Thymus (tissue), 14 donors: ENCODE results near the gene RPP21. TPM values are rescaled to one million over a fixed set of nuclear protein-coding genes. Genes with fewer than 3 reads are reported as not detected.

ENCODE experiments used
- DNase-seq, 9 donors: peaks; one replicate each; pipeline ENCODE4 v3.0.0-alpha.2; 2013; ENCODE audit warnings: low spot score in 9 of 9, low read depth in 6 of 9, missing footprints in 1 of 9
- H3K27ac ChIP-seq, 2 donors: one replicate each; pipeline ENCODE4 v1.5.1; 2013; ENCODE audit warnings: control low read depth in 1 of 2, low read depth in 1 of 2, low read length in 1 of 2, mild to moderate bottlenecking in 1 of 2, moderate library complexity in 1 of 2
- H3K27me3 ChIP-seq, 2 donors: one replicate each; pipeline ENCODE4 v1.5.1; 2013; ENCODE audit warnings: low read length in 1 of 2; ENCODE audit not compliant: control insufficient read depth in 2 of 2, insufficient read depth in 1 of 2
- H3K36me3 ChIP-seq, 2 donors: one replicate each; pipeline ENCODE4 v1.5.1; 2013; ENCODE audit warnings: low read length in 1 of 2, mild to moderate bottlenecking in 1 of 2, moderate library complexity in 1 of 2; ENCODE audit not compliant: control insufficient read depth in 2 of 2, insufficient read depth in 2 of 2
- H3K4me1 ChIP-seq, 2 donors: one replicate each; pipeline ENCODE4 v1.5.1; 2013; ENCODE audit warnings: low read length in 2 of 2; ENCODE audit not compliant: control insufficient read depth in 2 of 2, insufficient read depth in 2 of 2
- H3K4me3 ChIP-seq, 2 donors: one replicate each; pipeline ENCODE4 v1.5.1; 2013; ENCODE audit warnings: low read length in 2 of 2, control low read depth in 1 of 2, mild to moderate bottlenecking in 1 of 2
- H3K9me3 ChIP-seq, 2 donors: one replicate each; pipeline ENCODE4 v1.5.1; 2013; ENCODE audit warnings: low read length in 1 of 2, mild to moderate bottlenecking in 1 of 2; ENCODE audit not compliant: control insufficient read depth in 2 of 2, insufficient read depth in 1 of 2
- WGBS: extraction: QIAGEN DNeasy Blood & Tissue Kit; methylation state at CpG from one replicate; pipeline ENCODE4 v1.1.7; 2013; 5-methylcytosine and 5-hydroxymethylcytosine counted together
- long read RNA-seq, 10 donors: transcript quantifications; one replicate each; lab custom pipeline, GENCODE V29; 2026
- polyA plus RNA-seq: library from polyadenylated mRNA; stranded (reverse); fragments of 200-250 nt; gene quantifications from one replicate; pipeline ENCODE4 v1.2.3, GENCODE V29; 2013
- total RNA-seq: library from RNA; stranded (reverse); fragments of 120-200 nt; gene quantifications from one replicate; pipeline ENCODE4 v1.2.4, GENCODE V29; 2013
- donor health status: healthy.

Gene RPP21
- 35.4 TPM for total RNA-seq
- polyA plus RNA-seq, result 76.2 TPM
- long read RNA-seq, donor 1, partial matches to known transcripts, result 0 of 2 reads
- long read RNA-seq, donor 1, other reads (novel, unspliced or antisense), result 0 of 2 reads
- long read RNA-seq, donor 2, result 0 reads
- long read RNA-seq, donor 3, transcript RPP21-221 (4 exons, 594 nt), result minor isoform, 13 of 49 reads
- long read RNA-seq, donor 3, transcript RPP21-224 (5 exons, 525 nt), result major isoform, 29 of 49 reads
- long read RNA-seq, donor 3, partial matches to known transcripts, result 0 of 49 reads
- long read RNA-seq, donor 3, other reads (novel, unspliced or antisense), result 0 of 49 reads
- long read RNA-seq, donor 4, transcript RPP21-221 (4 exons, 594 nt), result minor isoform, 5 of 23 reads
- long read RNA-seq, donor 4, transcript RPP21-224 (5 exons, 525 nt), result major isoform, 11 of 23 reads
- long read RNA-seq, donor 4, partial matches to known transcripts, result 6 of 23 reads
- long read RNA-seq, donor 4, other reads (novel, unspliced or antisense), result 0 of 23 reads
- long read RNA-seq, donor 5, transcript RPP21-224 (5 exons, 525 nt), result major isoform, 34 of 55 reads
- long read RNA-seq, donor 5, transcript RPP21-221 (4 exons, 594 nt), result minor isoform, 17 of 55 reads
- long read RNA-seq, donor 5, partial matches to known transcripts, result 0 of 55 reads
- long read RNA-seq, donor 5, other reads (novel, unspliced or antisense), result 0 of 55 reads
- long read RNA-seq, donor 6, transcript RPP21-221 (4 exons, 594 nt), result minor isoform, 5 of 19 reads
- long read RNA-seq, donor 6, transcript RPP21-224 (5 exons, 525 nt), result major isoform, 12 of 19 reads
- long read RNA-seq, donor 6, partial matches to known transcripts, result 0 of 19 reads
- long read RNA-seq, donor 6, other reads (novel, unspliced or antisense), result 0 of 19 reads
- long read RNA-seq, donor 7, transcript RPP21-221 (4 exons, 594 nt), result minor isoform, 8 of 25 reads
- long read RNA-seq, donor 7, transcript RPP21-224 (5 exons, 525 nt), result major isoform, 16 of 25 reads
- long read RNA-seq, donor 7, partial matches to known transcripts, result 0 of 25 reads
- long read RNA-seq, donor 7, other reads (novel, unspliced or antisense), result 0 of 25 reads
- long read RNA-seq, donor 8, transcript RPP21-224 (5 exons, 525 nt), result major isoform, 5 of 9 reads
- long read RNA-seq, donor 8, partial matches to known transcripts, result 0 of 9 reads
- long read RNA-seq, donor 8, other reads (novel, unspliced or antisense), result 0 of 9 reads
- long read RNA-seq, donor 9, transcript RPP21-224 (5 exons, 525 nt), result major isoform, 9 of 11 reads
- long read RNA-seq, donor 9, partial matches to known transcripts, result 0 of 11 reads
- long read RNA-seq, donor 9, other reads (novel, unspliced or antisense), result 0 of 11 reads
- long read RNA-seq, donor 10, transcript RPP21-224 (5 exons, 525 nt), result minor isoform, 7 of 17 reads
- long read RNA-seq, donor 10, transcript RPP21-221 (4 exons, 594 nt), result major isoform, 9 of 17 reads
- long read RNA-seq, donor 10, partial matches to known transcripts, result 0 of 17 reads
- long read RNA-seq, donor 10, other reads (novel, unspliced or antisense), result 0 of 17 reads

DNA sequence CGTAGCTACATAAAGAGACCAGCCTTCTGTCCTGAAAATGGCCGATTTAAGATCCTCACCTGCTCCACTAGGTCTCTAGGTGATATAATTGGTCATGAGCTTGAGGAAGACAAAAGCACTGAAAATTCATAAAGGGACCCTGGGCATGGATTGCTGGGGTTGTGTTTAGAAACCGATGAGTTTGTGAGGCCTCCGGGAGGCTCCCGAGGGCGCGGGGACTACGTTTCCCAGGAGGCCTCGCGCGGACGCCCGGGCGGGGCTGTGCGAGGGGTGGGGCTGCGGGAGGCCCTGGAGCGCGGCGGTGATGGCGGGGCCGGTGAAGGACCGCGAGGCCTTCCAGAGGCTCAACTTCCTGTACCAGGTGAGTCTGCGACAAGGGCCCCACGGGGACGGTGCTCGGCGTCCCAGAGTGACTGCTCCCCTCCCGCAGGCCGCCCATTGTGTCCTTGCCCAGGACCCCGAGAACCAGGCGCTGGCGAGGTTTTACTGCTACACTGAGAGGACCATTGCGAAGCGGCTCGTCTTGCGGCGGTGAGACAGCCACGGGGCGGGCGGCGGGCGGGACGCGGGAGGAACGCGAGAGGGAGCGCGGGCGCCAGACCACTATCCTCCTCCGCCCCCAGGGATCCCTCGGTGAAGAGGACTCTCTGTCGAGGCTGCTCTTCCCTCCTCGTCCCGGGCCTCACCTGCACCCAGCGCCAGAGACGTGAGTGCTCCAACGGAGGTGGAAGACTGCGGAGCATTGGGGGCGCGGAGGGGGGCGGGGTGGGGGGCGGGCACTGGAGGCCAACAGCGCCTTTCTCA is at the start of gene RPP21:
Gene RPP21, plus strand, starts transcription at position 289 of the 804 bp plus-strand sequence. Its CDS starts 16 bp downstream, at position 305.
- peak within 1 kb of the TSS; percentile 80 to 98 for H3K27ac ChIP-seq
- no peaks in the 10 kb centered on the region for H3K9me3 ChIP-seq
- H3K36me3 ChIP-seq, result peaks cover 22 to 23% of the 10 kb centered on the region in 2 donors
- WGBS, result 4% methylated on average over 64 of the region's 64 CpGs
- H3K27me3 ChIP-seq, result no peaks in the 10 kb centered on the region
- peaks cover 5% of the 10 kb centered on the region in 2 donors for H3K4me1 ChIP-seq
- H3K4me3 ChIP-seq, result peak within 1 kb of the TSS; percentile 92 to 93
- DNase-seq, result peak; percentile 47 to 90 (median 77)

DNA sequence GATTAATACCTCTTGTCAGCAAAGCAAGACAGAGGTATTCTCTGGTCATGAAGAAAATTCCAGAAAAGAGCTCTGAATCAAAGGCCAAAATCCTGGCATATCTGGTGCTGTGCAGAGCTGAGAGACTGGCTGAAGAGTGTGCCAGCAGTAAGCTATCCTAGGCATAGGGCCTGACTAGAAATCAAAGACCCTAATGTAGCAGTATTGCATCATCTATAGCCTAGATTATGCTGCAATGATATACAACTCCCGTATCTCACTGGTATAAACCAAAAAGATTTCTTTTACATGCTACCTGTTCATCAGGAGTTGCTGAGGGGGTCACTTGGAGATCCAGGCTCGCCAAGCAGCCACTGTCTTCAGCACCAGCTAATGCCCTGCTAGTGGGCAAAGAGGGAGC is 49.1 kb upstream of the RPP21 start:
- H3K36me3 ChIP-seq, result peaks cover 29 to 44% of the 10 kb centered on the region in 2 donors
- H3K27me3 ChIP-seq, result no peaks in the 10 kb centered on the region
- no peaks in the 10 kb centered on the region for H3K4me1 ChIP-seq
- no peak overlapping the region for H3K4me3 ChIP-seq
- no peak overlapping the region for H3K27ac ChIP-seq
- no peaks in the 10 kb centered on the region for H3K9me3 ChIP-seq
- DNase-seq, result no peak
- whole genome bisulfite sequencing, result over 99% methylated on average over 2 of the region's 2 CpGs

DNA sequence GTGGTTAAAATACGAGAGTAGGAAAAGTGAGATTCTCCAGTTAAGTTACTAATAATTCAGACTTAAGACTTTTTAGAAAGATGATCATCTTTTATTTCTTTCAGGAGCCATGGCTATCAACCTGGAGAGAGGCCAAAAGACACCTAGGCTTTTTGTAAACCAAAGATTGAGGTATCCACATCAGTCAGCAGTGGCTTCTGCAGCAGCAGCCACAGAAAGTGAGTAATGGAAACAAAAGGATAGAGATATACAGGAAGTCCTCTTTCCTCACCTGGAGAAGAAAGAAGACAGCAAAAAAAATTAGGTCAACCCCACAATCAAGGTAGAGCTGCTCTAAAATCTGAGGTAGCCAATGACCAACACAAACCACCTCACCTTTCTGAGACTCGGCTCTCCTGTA is 41.0 kb upstream of the RPP21 start:
- Histone ChIP-seq H3K27ac (no peak overlapping the region), H3K36me3 (peaks cover 10 to 13% of the 10 kb centered on the region in 2 donors), H3K9me3 (no peaks in the 10 kb centered on the region), H3K4me1 (peaks cover 6 to 8% of the 10 kb centered on the region in 2 donors), H3K4me3 (no peak overlapping the region), H3K27me3 (no peaks in the 10 kb centered on the region)
- peak in 1 of 9 donors; percentile 16 for DNase-seq
- 93% methylated on average over 2 of the region's 2 CpGs for WGBS

DNA sequence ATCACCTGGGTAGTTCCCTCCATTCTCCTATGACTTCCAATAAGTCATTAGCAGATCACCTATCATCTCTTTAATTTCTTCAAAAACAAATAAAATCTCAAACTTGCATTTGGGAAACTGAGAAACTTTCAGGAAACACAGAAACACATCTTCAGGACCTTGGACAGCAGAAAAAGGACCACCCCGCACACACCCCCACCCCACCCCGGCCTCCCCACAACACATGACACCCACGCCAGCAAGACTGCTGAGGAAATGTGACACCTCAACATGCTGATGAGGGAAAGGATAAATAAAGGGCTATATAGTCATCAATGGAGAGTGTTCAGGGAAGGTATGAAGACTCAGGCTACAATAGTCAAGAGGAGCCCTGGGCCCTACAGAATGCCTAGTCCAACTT is 33.9 kb upstream of the RPP21 start:
- peak in 4 of 9 donors; percentile 7 to 49 (median 20) for DNase-seq
- Histone ChIP-seq H3K4me3 (no peak overlapping the region), H3K4me1 (no peaks in the 10 kb centered on the region), H3K9me3 (no peaks in the 10 kb centered on the region), H3K27ac (no peak overlapping the region), H3K27me3 (no peaks in the 10 kb centered on the region), H3K36me3 (peaks cover 8 to 35% of the 10 kb centered on the region in 2 donors)
- WGBS, result 85% methylated on average over 3 of the region's 3 CpGs

DNA sequence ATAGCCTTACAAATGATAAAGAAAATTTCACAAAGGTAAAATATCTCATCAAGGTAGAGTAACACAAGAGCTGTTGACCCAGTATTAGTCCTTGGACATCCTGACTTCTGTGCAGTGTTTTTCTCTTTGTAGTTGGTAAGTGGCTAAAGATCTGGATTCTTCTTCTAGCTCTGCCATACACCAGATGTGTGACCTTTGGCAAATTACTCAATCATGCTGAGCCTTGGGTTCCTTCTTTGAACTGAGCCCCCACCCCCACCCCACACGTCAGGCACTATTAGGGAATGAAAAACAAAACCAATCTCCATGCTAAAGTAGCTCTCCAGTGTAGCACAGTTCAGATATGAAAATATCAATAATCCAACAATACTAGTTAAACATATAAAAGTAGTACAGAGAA is 33.3 kb upstream of the RPP21 start:
- DNase-seq, result no peak
- Histone ChIP-seq H3K4me3 (no peak overlapping the region), H3K4me1 (no peaks in the 10 kb centered on the region), H3K27ac (no peak overlapping the region), H3K27me3 (no peaks in the 10 kb centered on the region), H3K36me3 (peaks cover 7 to 41% of the 10 kb centered on the region in 2 donors), H3K9me3 (no peaks in the 10 kb centered on the region)
- 100% methylated on average over 1 of the region's 1 CpG for WGBS

DNA sequence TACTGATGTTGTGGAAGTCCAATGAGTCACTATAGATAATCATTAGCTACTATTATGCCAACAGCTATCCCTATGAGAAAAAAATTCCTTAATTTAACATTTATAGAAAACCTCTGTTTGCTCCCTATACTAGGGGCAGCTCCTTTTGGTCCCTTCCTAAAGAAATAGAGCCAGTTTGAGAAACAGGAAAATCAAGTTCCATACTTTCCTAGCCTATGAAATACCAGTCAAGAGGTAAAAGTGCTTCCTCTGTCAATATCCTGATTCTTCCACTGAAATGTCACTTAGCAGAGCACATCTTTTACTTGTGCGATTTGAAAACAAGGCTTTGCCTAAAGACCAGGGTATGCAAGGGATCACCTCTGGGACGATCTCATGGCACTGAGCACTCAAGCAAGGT is 32.7 kb upstream of the RPP21 start:
- no peak for DNase-seq
- Histone ChIP-seq H3K36me3 (peaks cover 7 to 42% of the 10 kb centered on the region in 2 donors), H3K4me1 (no peaks in the 10 kb centered on the region), H3K27ac (no peak overlapping the region), H3K9me3 (no peaks in the 10 kb centered on the region), H3K4me3 (no peak overlapping the region), H3K27me3 (no peaks in the 10 kb centered on the region)
- WGBS, result 97% methylated on average over 2 of the region's 2 CpGs

DNA sequence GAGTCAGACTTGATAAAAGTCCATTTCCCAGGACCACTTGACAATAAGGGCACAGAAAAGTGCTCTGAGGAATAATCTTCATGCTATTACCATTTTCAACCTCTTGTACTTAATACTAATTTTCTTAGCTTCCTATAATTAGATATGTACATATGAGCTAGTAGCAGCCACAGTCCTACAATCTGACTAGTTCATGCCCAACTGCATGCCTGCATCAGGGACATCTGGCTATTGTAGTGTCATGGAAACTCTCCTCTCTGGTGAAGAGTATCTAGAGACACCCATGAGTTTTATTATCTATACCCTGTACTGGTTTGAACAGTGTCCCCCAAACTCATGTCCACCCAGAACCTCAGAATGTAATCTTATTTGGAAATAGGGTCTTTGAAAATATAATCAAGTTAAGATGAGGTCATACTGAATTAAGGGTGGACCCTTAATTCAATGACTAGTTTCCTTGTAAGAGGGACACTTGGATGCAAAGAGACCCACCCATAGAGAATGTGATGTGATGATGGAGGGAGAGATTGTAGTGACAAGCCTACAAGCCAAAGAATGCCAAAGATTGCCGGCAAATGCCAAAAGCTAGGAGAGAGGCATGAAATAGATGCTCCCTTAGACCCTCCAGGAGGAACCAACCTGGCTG is 32.2 kb upstream of the RPP21 start:
- H3K36me3 ChIP-seq, result peaks cover 7 to 42% of the 10 kb centered on the region in 2 donors
- 96% methylated on average over 1 of the region's 1 CpG for WGBS
- no peaks in the 10 kb centered on the region for H3K27me3 ChIP-seq

More for the DNA sequence above, 32.2 kb upstream of the RPP21 start:
- Histone ChIP-seq H3K4me3 (no peak overlapping the region), H3K4me1 (no peaks in the 10 kb centered on the region), H3K27ac (no peak overlapping the region), H3K9me3 (no peaks in the 10 kb centered on the region)
- no peak for DNase-seq
